Subcutaneous adipose tissue (tissue), 4 donors: ENCODE measurements around the gene MTUS2. TPM values are rescaled to one million over a fixed set of nuclear protein-coding genes. Genes with fewer than 3 reads are reported as not detected.

Experiments
- total RNA-seq, 4 donors: library from RNA; depleted of rRNA; stranded (reverse); fragments of >200 nt; gene quantifications; one replicate each; pipeline ENCODE4 v1.1.0, GENCODE V29; 2016
- TF ChIP-seq, protein P1 (sequence below): fragments of 450-650 bp; IDR thresholded peaks from one replicate; pipeline ENCODE4 v1.5.1; 2016; ENCODE audit warnings: low read depth, mild to moderate bottlenecking, control low read depth, antibody characterized with exemption, moderate library complexity

The MTUS2 gene
- total RNA-seq, 4 donors from 2014 or later, result not detected

DNA sequence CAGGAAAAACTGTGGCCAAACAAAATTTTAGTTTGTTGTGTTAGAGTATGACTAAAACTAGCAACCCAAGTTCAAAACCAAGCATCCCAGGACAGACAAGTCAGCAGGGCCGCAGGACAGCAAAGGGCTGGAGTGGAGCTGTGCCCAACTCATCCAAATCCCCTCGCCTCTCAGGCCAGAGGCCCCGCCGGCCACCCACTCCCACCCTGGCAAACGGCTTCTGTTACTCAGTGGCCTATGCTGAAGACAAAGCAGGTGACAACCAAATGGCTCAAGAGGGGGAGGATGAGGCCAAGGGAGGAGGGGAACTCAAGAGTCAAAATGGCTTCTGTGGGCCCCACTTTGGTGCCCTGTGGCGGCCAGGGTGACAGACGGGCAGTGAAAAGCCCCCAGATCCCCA lies 705.6 kb downstream of the MTUS2 start:
- TF ChIP-seq, protein P1, sequence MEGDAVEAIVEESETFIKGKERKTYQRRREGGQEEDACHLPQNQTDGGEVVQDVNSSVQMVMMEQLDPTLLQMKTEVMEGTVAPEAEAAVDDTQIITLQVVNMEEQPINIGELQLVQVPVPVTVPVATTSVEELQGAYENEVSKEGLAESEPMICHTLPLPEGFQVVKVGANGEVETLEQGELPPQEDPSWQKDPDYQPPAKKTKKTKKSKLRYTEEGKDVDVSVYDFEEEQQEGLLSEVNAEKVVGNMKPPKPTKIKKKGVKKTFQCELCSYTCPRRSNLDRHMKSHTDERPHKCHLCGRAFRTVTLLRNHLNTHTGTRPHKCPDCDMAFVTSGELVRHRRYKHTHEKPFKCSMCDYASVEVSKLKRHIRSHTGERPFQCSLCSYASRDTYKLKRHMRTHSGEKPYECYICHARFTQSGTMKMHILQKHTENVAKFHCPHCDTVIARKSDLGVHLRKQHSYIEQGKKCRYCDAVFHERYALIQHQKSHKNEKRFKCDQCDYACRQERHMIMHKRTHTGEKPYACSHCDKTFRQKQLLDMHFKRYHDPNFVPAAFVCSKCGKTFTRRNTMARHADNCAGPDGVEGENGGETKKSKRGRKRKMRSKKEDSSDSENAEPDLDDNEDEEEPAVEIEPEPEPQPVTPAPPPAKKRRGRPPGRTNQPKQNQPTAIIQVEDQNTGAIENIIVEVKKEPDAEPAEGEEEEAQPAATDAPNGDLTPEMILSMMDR, result no peak

DNA sequence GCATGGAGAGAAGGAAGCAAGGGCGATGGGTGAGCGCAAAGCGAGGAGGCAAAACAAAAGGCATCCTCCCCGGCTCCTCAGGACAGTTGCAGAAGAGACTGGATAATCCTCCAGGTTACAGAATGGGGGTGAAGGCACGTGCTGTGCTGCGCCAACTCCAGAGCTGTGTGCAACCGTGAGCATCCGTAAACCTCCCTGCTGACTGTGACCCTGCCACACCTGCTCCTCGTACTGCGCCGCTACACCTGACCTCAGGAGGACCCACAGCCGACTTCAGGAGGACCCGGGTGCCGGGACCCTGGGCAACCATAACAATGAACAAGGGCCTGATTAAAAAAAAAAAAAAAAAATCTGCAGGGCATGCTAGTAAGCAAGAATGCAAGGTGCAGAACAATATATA lies 706.6 kb downstream of the MTUS2 start:
- TF ChIP-seq, protein P1, result no peak

GRCh38 chr13:29527511-29527910 lies 707.4 kb downstream of the MTUS2 start:
- TF ChIP-seq, protein P1, result no peak

DNA sequence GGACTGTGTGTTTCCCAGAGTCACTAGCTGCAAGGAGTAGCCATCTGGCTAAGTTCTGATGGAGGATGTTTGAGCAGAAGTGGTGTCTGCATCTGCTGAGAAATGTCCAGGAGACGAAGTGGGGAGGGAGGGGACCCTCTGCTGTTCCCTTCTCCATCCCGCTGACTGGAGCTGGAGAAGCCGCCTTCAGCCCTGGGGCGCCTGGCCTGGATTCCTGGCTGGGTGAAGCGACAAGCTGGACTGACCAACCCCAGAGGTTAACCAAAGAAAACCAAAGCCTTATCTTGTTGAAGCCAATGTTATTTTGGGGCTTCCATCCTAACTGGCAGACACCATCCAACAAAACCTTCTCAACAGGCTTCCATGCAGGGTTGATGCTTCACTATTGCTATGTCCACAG lies 707.8 kb downstream of the MTUS2 start:
- TF ChIP-seq, protein P1, result no peak

- TF ChIP-seq, protein P1, result no peak
Observed at GRCh38 chr13:29529754-29530153, 709.6 kb downstream of the MTUS2 start.

DNA sequence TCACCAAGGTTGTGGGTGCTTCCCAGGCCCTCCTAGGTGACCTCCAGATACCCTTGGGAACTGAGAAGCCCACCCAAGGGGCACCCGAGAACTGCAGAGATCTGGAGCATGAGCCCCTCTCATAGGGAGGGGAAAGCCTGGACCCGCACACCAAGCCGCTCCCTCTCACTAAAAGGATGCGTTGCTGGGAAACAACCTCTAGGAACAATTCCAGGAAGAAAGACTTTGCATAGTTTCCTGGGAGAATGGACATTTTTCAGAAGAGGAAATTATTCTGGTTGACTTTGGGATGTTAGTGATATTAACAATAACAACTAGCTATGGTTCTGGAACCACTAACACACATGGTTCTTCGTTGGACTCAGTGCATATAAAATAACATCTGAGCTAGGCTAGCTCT lies 710.8 kb downstream of the MTUS2 start:
- TF ChIP-seq, protein P1, result no peak

DNA sequence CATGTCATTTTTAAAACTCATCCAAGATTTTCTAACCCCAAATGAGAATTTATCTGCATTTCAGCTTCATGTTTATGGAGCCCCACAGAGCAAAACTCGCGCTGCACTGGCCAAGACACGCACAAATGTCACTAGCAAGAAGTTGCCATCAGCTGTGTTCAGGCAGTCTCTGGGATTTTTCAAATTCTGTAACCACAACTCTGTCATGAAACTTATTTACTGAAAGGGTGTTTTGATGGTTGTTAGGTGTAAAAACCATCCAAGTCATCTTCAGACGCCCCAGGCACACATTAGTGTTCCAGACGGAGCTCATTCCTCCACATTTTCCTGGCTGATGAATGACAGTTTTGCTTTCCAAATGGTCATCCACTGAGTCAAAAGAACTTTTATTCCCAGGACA lies 712.0 kb downstream of the MTUS2 start:
- TF ChIP-seq, protein P1, result no peak
